PC-3 (cell line): Measurements from ENCODE around the gene LIPG.

Source experiments
- CTCF ChIP-seq: fragments of 300-600 bp; sonication (generic); conservative IDR thresholded peaks from 2 replicates; pipeline ENCODE4 v1.5.1; 2017; ENCODE audit warnings: antibody characterized with exemption, low read depth, mild to moderate bottlenecking, low read length
- EZH2 ChIP-seq: fragments of 300-600 bp; sonication (generic); IDR thresholded peaks from one replicate; pipeline ENCODE4 v1.6.1; 2017; ENCODE audit warnings: antibody characterized with exemption, mild to moderate bottlenecking, low read length; ENCODE audit not compliant: unreplicated experiment

GRCh38 chr18:49588971-49589370 lies 27.1 kb downstream of the LIPG start:
- TF ChIP-seq EZH2 = no peak
- no peak for TF ChIP-seq CTCF
